ENCODE results near the gene ELMO1. TPM values are rescaled to one million over a fixed set of nuclear protein-coding genes. Genes with fewer than 3 reads are reported as not detected.

ELMO1 gene
- total RNA-seq, 4 donors from 2014 or later: 31.1 to 42.9 (median 38.7) TPM

DNA sequence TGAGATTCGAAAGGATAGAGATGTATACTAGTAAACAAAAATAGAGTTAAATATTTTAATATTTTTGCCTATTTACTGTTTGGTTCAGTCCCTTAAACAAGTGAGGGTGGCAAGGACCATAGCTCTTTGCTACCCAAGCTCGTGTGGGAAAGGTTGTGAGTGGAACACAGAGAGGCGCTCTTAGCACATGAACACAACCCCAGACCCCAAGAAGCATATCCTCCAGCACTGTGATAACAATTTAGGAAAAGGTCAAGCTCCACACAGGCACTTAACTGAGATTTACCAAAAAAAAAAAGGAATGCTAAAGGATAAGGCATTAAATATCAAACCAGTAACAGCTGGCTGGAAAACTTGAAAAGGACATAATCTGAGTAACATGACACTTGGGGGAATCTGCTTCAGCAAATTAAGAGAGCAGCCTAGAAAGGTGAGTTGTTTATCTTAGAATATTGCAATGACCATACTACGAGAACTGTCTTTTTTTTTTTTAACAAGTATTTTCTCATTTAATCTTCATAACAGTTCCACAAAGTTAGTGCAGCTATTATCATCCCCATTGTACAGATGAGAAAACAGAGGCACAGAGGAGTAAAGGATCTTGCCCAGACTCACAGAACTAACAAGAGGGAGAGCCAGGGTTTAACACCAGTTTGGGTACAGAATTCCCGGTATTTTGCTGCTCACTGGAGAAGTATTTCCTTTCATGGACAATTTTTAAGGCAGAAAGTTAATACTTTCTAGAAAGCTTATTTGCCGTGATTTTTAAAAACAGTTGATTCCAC is 420.9 kb downstream of the ELMO1 start:
- Histone ChIP-seq H3K36me3 (no peaks in the 10 kb centered on the region), H3K4me1 (peaks cover 17 to 23% (median 20%) of the 10 kb centered on the region in 4 donors), H3K27ac (replicated peaks in 1 of 4) (no peak overlapping the region), H3K27me3 (no peaks in the 10 kb centered on the region), H3K4me3 (no peak overlapping the region), H3K9me3 (no peaks in the 10 kb centered on the region)
- intact Hi-C loops (cut with DNase I): no loop called here
- TF ChIP-seq EP300 (IDR thresholded peaks at IDR 0.05) (no peak), POLR2AphosphoS5 (IDR thresholded peaks at IDR 0.05) (no peak), CTCF (IDR thresholded peaks at IDR 0.05) (no peak), POLR2A (IDR thresholded peaks at IDR 0.05; ENCODE audit: low read depth) (no peak)
- no peak for DNase-seq (ENCODE audit: extremely low spot score)
- WGBS: 95% methylated on average over 6 of the region's 6 CpGs

GRCh38 chr7:37027104-37027503 is 421.6 kb downstream of the ELMO1 start:
- Histone ChIP-seq H3K27ac (replicated peaks in 1 of 4) (no peak overlapping the region), H3K4me1 (peaks cover 10 to 16% (median 14%) of the 10 kb centered on the region in 4 donors), H3K4me3 (no peak overlapping the region), H3K36me3 (no peaks in the 10 kb centered on the region), H3K27me3 (no peaks in the 10 kb centered on the region), H3K9me3 (no peaks in the 10 kb centered on the region)
- TF ChIP-seq POLR2AphosphoS5 (IDR thresholded peaks at IDR 0.05) (no peak), CTCF (IDR thresholded peaks at IDR 0.05) (no peak), EP300 (IDR thresholded peaks at IDR 0.05) (no peak)
- WGBS: 81% methylated on average over 1 of the region's 1 CpG
- no peak for DNase-seq (ENCODE audit: extremely low spot score)
- intact Hi-C loops (cut with DNase I): no loop called here

GRCh38 chr7:37018954-37019353 is 429.7 kb downstream of the ELMO1 start:
- TF ChIP-seq EP300 (IDR thresholded peaks at IDR 0.05) (no peak), POLR2AphosphoS5 (IDR thresholded peaks at IDR 0.05) (no peak)
- H3K9me3 ChIP-seq: no peaks in the 10 kb centered on the region
- intact Hi-C loops (cut with DNase I): no loop called here
- WGBS: 96% methylated on average over 2 of the region's 2 CpGs
- H3K4me3 ChIP-seq: no peak overlapping the region
- H3K4me1 ChIP-seq: peaks cover 0 to 2% (median 0%) of the 10 kb centered on the region in 4 donors
- no peak overlapping the region for H3K27ac ChIP-seq (replicated peaks in 1 of 4)
- no peak for DNase-seq (ENCODE audit: extremely low spot score)
- H3K36me3 ChIP-seq: no peaks in the 10 kb centered on the region
- H3K27me3 ChIP-seq: no peaks in the 10 kb centered on the region

GRCh38 chr7:37016064-37016878 is 432.4 kb downstream of the ELMO1 start:
- H3K9me3 ChIP-seq: no peaks in the 10 kb centered on the region
- intact Hi-C loops (cut with DNase I): no loop called here
- DNase-seq (ENCODE audit: extremely low spot score): no peak
- TF ChIP-seq EP300 (IDR thresholded peaks at IDR 0.05) (no peak), POLR2AphosphoS5 (IDR thresholded peaks at IDR 0.05) (no peak), POLR2A (IDR thresholded peaks at IDR 0.05; ENCODE audit: low read depth) (no peak), CTCF (IDR thresholded peaks at IDR 0.05) (no peak)
- peaks cover 0 to 2% (median 0%) of the 10 kb centered on the region in 4 donors for H3K4me1 ChIP-seq
- H3K27me3 ChIP-seq: no peaks in the 10 kb centered on the region
- H3K4me3 ChIP-seq: no peak overlapping the region
- H3K27ac ChIP-seq (replicated peaks in 1 of 4): no peak overlapping the region
- H3K36me3 ChIP-seq: peaks cover 0 to 11% (median 7%) of the 10 kb centered on the region in 4 donors
- 84% methylated on average over 10 of the region's 10 CpGs for WGBS

GRCh38 chr7:37015353-37016034 is 433.2 kb downstream of the ELMO1 start:
- 91% methylated on average over 11 of the region's 12 CpGs for WGBS
- TF ChIP-seq POLR2AphosphoS5 (IDR thresholded peaks at IDR 0.05): no peak
- no peak for TF ChIP-seq EP300 (IDR thresholded peaks at IDR 0.05)
- no peak for TF ChIP-seq CTCF (IDR thresholded peaks at IDR 0.05)
- TF ChIP-seq POLR2A (IDR thresholded peaks at IDR 0.05; ENCODE audit: low read depth): no peak
- Histone ChIP-seq H3K36me3 (peaks cover 0 to 13% (median 7%) of the 10 kb centered on the region in 4 donors), H3K27ac (replicated peaks in 1 of 4) (no peak overlapping the region), H3K27me3 (no peaks in the 10 kb centered on the region), H3K4me1 (peaks cover 0 to 2% (median 0%) of the 10 kb centered on the region in 4 donors), H3K9me3 (no peaks in the 10 kb centered on the region), H3K4me3 (no peak overlapping the region)
- intact Hi-C loops (cut with DNase I): no loop called here
- DNase-seq (ENCODE audit: extremely low spot score): no peak
